IMR-90 (cell line): ENCODE data around the gene BCLAF1. TPM values are rescaled to one million over a fixed set of nuclear protein-coding genes. Genes with fewer than 3 reads are reported as not detected.

Experiments
- ATAC-seq: fragments of 200-7000 bp; cut with Tn5 transposase; 2 replicates; pipeline ENCODE4 v1.9.1; 2020; ENCODE audit warnings: low read depth, mild to moderate bottlenecking, moderate library complexity
- BruUV-seq: library from RNA; stranded (reverse); fragments of 400-500 nt; replicated peaks from 2 replicates; lab custom pipeline; 2021; lab: Mats Ljungman, UMichigan
- CTCF ChIA-PET: fragments of 300-600 bp; formaldehyde crosslinking; extraction: SDS; loops from one replicate; lab custom pipeline; 2021; ENCODE audit warnings: antibody characterized with exemption; lab: Yijun Ruan, JAX
- POLR2A ChIA-PET: fragments of 300-600 bp; sonication (Branson Sonifier 250); formaldehyde crosslinking; loops from one replicate; lab custom pipeline; 2022; ENCODE audit warnings: antibody characterized with exemption; ENCODE audit not compliant: unreplicated experiment; lab: Charles Lee
- DNase-seq: peaks from one replicate; pipeline ENCODE4 v3.0.0; 2013
- H2AFZ ChIP-seq: replicated peaks from 2 replicates; pipeline ENCODE3; 2013; ENCODE audit warnings: low read length, mild to moderate bottlenecking; ENCODE audit not compliant: poor library complexity
- H2AK5ac ChIP-seq: 2 replicates; pipeline ENCODE4 v1.6.1; 2013; ENCODE audit warnings: low read depth, low read length, inconsistent platforms
- H2AK9ac ChIP-seq: replicated peaks from 2 replicates; pipeline ENCODE3; 2013; ENCODE audit warnings: mild to moderate bottlenecking, low read depth, low read length, moderate library complexity; ENCODE audit not compliant: poor library complexity
- H2BK120ac ChIP-seq: 2 replicates; pipeline ENCODE4 v1.6.1; 2013; ENCODE audit warnings: low read depth, low read length, inconsistent platforms
- H2BK15ac ChIP-seq: 3 replicates; pipeline ENCODE4 v1.6.1; 2013; ENCODE audit warnings: low read depth, low read length, inconsistent platforms
- H2BK20ac ChIP-seq: 2 replicates; pipeline ENCODE4 v1.6.1; 2013; ENCODE audit warnings: low read depth, mild to moderate bottlenecking, inconsistent platforms, low read length, moderate library complexity
- H2BK5ac ChIP-seq: 2 replicates; pipeline ENCODE4 v1.6.1; 2013; ENCODE audit warnings: mild to moderate bottlenecking, low read depth, low read length, inconsistent platforms; ENCODE audit not compliant: poor library complexity, severe bottlenecking
- H3K14ac ChIP-seq: replicated peaks from 2 replicates; pipeline ENCODE4 v1.6.1; 2013; ENCODE audit warnings: low read depth, low read length, inconsistent platforms
- H3K18ac ChIP-seq: 2 replicates; pipeline ENCODE4 v1.6.1; 2013; ENCODE audit warnings: low read depth, low read length, control low read depth
- H3K23ac ChIP-seq: 2 replicates; pipeline ENCODE4 v1.6.1; 2013; ENCODE audit warnings: low read depth, low read length, inconsistent platforms
- H3K27ac ChIP-seq: 2 replicates; pipeline ENCODE4 v1.5.1; 2013; ENCODE audit warnings: mild to moderate bottlenecking, control low read depth, low read length; ENCODE audit not compliant: insufficient read depth
- H3K27me3 ChIP-seq: 2 replicates; pipeline ENCODE4 v1.6.1; 2013; ENCODE audit warnings: low read length; ENCODE audit not compliant: control insufficient read depth, insufficient read depth
- H3K36me3 ChIP-seq: 2 replicates; pipeline ENCODE4 v1.6.1; 2013; ENCODE audit warnings: low read length, mixed read lengths; ENCODE audit not compliant: control insufficient read depth, insufficient read depth
- H3K4ac ChIP-seq: 2 replicates; pipeline ENCODE4 v1.6.1; 2013; ENCODE audit warnings: low read depth, low read length, inconsistent platforms
- H3K4me1 ChIP-seq: 2 replicates; pipeline ENCODE4 v1.6.1; 2013; ENCODE audit warnings: low read length, mixed read lengths; ENCODE audit not compliant: control insufficient read depth, insufficient read depth
- H3K4me2 ChIP-seq: 2 replicates; pipeline ENCODE4 v1.6.1; 2013; ENCODE audit warnings: low read depth, mild to moderate bottlenecking, control low read depth, low read length, moderate library complexity
- H3K4me3 ChIP-seq: 2 replicates; pipeline ENCODE4 v1.5.1; 2013; ENCODE audit warnings: low read depth, mild to moderate bottlenecking, control low read depth, low read length, moderate library complexity; ENCODE audit not compliant: insufficient read depth
- H3K56ac ChIP-seq: 2 replicates; pipeline ENCODE4 v1.6.1; 2013; ENCODE audit warnings: low read length, inconsistent platforms; ENCODE audit not compliant: insufficient read depth; ENCODE audit errors: extremely low read depth
- H3K79me1 ChIP-seq, 2 experiments: 2 replicates each; pipeline ENCODE4 v1.6.1; 2013; ENCODE audit warnings: low read length in 2 of 2, inconsistent platforms in 1 of 2, low read depth in 1 of 2
- H3K9ac ChIP-seq: 2 replicates; pipeline ENCODE4 v1.6.1; 2013; ENCODE audit warnings: low read depth, low read length, control low read depth
- H3K9me1 ChIP-seq: 2 replicates; pipeline ENCODE4 v1.6.1; 2013; ENCODE audit warnings: low read length, inconsistent platforms; ENCODE audit not compliant: insufficient read depth
- H3K9me3 ChIP-seq: 2 replicates; pipeline ENCODE4 v1.6.1; 2013; ENCODE audit warnings: low read length; ENCODE audit not compliant: control insufficient read depth, insufficient read depth
- H4K20me1 ChIP-seq: 2 replicates; pipeline ENCODE4 v1.6.1; 2013; ENCODE audit warnings: low read length, inconsistent platforms; ENCODE audit not compliant: insufficient read depth
- H4K5ac ChIP-seq: 2 replicates; pipeline ENCODE4 v1.6.1; 2013; ENCODE audit warnings: mild to moderate bottlenecking, low read depth, low read length, control low read depth
- H4K8ac ChIP-seq, 2 experiments: 2 replicates each; pipeline ENCODE4 v1.6.1; 2013; ENCODE audit warnings: low read depth in 2 of 2, low read length in 2 of 2, control low read depth in 1 of 2, inconsistent platforms in 1 of 2
- H4K91ac ChIP-seq: 2 replicates; pipeline ENCODE4 v1.6.1; 2013; ENCODE audit warnings: low read depth, low read length, inconsistent platforms; ENCODE audit not compliant: insufficient read depth
- BHLHE40 ChIP-seq: fragments of 150-350 bp; IDR thresholded peaks from 2 replicates; pipeline ENCODE4 v1.6.1; 2016; ENCODE audit warnings: mild to moderate bottlenecking, low read depth, low read length
- CEBPB ChIP-seq: IDR thresholded peaks from 2 replicates; pipeline ENCODE4 v1.6.1; 2012; ENCODE audit warnings: low read depth, low read length, improper control_type of control experiment
- CHD1 ChIP-seq: IDR thresholded peaks from 2 replicates; pipeline ENCODE4 v1.6.1; 2012; ENCODE audit warnings: low read depth, low read length, improper control_type of control experiment
- MAFK ChIP-seq: IDR thresholded peaks from 2 replicates; pipeline ENCODE4 v1.6.1; 2012; ENCODE audit warnings: low read depth, low read length, improper control_type of control experiment
- MAZ ChIP-seq: IDR thresholded peaks from 2 replicates; pipeline ENCODE4 v1.6.1; 2012; ENCODE audit warnings: low read depth, mild to moderate bottlenecking, low read length, improper control_type of control experiment, moderate library complexity, borderline replicate concordance
- MXI1 ChIP-seq: IDR thresholded peaks from 2 replicates; pipeline ENCODE4 v1.6.1; 2012; ENCODE audit warnings: low read depth, mild to moderate bottlenecking, low read length, moderate library complexity, borderline replicate concordance
- NFE2L2 ChIP-seq: fragments of 150-350 bp; IDR thresholded peaks from 2 replicates; pipeline ENCODE4 v1.6.1; 2016; ENCODE audit warnings: low read depth, mild to moderate bottlenecking, low read length
- POLR2A ChIP-seq: IDR thresholded peaks from 2 replicates; pipeline ENCODE4 v1.6.1; 2012; ENCODE audit warnings: mild to moderate bottlenecking, low read depth, low read length
- RAD21 ChIP-seq: IDR thresholded peaks from 2 replicates; pipeline ENCODE4 v1.6.1; 2012; ENCODE audit warnings: low read length, improper control_type of control experiment
- RFX5 ChIP-seq: IDR thresholded peaks from 2 replicates; pipeline ENCODE4 v1.8.0; 2012; ENCODE audit warnings: low read depth, mild to moderate bottlenecking, low read length, moderate library complexity
- SMC3 ChIP-seq: fragments of 150-350 bp; IDR thresholded peaks from 2 replicates; pipeline ENCODE4 v1.6.1; 2016; ENCODE audit warnings: low read depth, mild to moderate bottlenecking, antibody characterized with exemption, low read length, moderate library complexity
- WGBS, 2 experiments: methylation state at CpG; one replicate each; pipeline versions ENCODE4 v1.1.5 to v1.1.7; 2013; ENCODE audit warnings: missing lambda C conversion rate in 2 of 2; ENCODE audit not compliant: insufficient read length in 1 of 2; ENCODE audit errors: extremely low coverage in 2 of 2; 5-methylcytosine and 5-hydroxymethylcytosine counted together
- dilution Hi-C: fragments of 300-500 bp; cut with HindIII; formaldehyde crosslinking; loops from one replicate; pipeline ENCODE4 v1.14.3; 2018; ENCODE audit warnings: low sequenced_read_pairs; ENCODE audit not compliant: unreplicated experiment
- in situ Hi-C: fragments of 300-500 bp; cut with MboI; formaldehyde crosslinking; loops from 3 replicates; pipeline ENCODE4 v1.14.3; 2019; ENCODE audit warnings: low sequenced_read_pairs, inconsistent platforms, mixed read lengths
- intact Hi-C: fragments of 100-400 bp; cut with micrococcal nuclease; formaldehyde crosslinking; loops from 2 replicates; pipeline ENCODE4 v1.10.0; 2022
- polyA plus RNA-seq, 3 experiments: library from polyadenylated mRNA; depleted of rRNA; stranded (reverse); fragments of >200 nt; gene quantifications; 2 replicates each; pipeline ENCODE4 v1.2.3, GENCODE V29; 2012; ENCODE audit warnings: low replicate concordance in 1 of 3
- total RNA-seq: library from RNA; depleted of rRNA; stranded (reverse); fragments of >200 nt; gene quantifications from 2 replicates; pipeline ENCODE4 v1.2.3, GENCODE V29; 2012
- TF ChIP-seq, protein P1 (sequence below): conservative IDR thresholded peaks from 2 replicates; pipeline ENCODE4 v1.5.1; 2012; ENCODE audit warnings: mild to moderate bottlenecking, low read depth, low read length, improper control_type of control experiment
- TF ChIP-seq, protein P2 (sequence below): fragments of 150-350 bp; IDR thresholded peaks from 2 replicates; pipeline ENCODE4 v1.6.1; 2017; ENCODE audit warnings: mild to moderate bottlenecking, antibody characterized with exemption, low read length, low read depth
- TF ChIP-seq, protein P3 (sequence below): fragments of 150-350 bp; IDR thresholded peaks from 2 replicates; pipeline ENCODE4 v1.6.1; 2016; ENCODE audit warnings: low read depth, mild to moderate bottlenecking, low read length, moderate library complexity, borderline replicate concordance

Gene BCLAF1
- total and polyA plus RNA-seq, 2 of the 4 experiments (the other 2 are of a cell fraction): 34.0 to 141 TPM

GRCh38 chr6:136309171-136309570 is 19.5 kb upstream of the BCLAF1 start:
- H3K14ac ChIP-seq: no peak overlapping the region
- H2AFZ ChIP-seq: no peak overlapping the region
- H3K56ac ChIP-seq: no peak overlapping the region
- H3K4ac ChIP-seq: no peak overlapping the region
- no CpG with 5 or more reads among the region's 3 CpGs for WGBS, 2 experiments
- no TSS peak for BruUV-seq
- H3K27ac ChIP-seq: no peak overlapping the region
- ChIA-PET POLR2A (no interaction called here), CTCF (interaction anchor here (1.6 kb wide), 1 partner anchor 10 kb away, joined by 3 read pairs; no protein-coding TSS in a partner anchor)
- H2BK15ac ChIP-seq: no peak overlapping the region
- no peaks in the 10 kb centered on the region for H3K9me3 ChIP-seq
- no peak overlapping the region for H3K9ac ChIP-seq
- peaks cover 13% of the 10 kb centered on the region for H3K27me3 ChIP-seq
- no peak overlapping the region for H4K91ac ChIP-seq
- H2BK120ac ChIP-seq: no peak overlapping the region
- TF ChIP-seq CHD1 (no peak), RFX5 (no peak), MXI1 (no peak), MAZ (no peak), RAD21 (no peak), BHLHE40 (no peak), SMC3 (no peak), CEBPB (no peak), POLR2A (no peak), MAFK (no peak), NFE2L2 (no peak)
- TF ChIP-seq, protein P1, sequence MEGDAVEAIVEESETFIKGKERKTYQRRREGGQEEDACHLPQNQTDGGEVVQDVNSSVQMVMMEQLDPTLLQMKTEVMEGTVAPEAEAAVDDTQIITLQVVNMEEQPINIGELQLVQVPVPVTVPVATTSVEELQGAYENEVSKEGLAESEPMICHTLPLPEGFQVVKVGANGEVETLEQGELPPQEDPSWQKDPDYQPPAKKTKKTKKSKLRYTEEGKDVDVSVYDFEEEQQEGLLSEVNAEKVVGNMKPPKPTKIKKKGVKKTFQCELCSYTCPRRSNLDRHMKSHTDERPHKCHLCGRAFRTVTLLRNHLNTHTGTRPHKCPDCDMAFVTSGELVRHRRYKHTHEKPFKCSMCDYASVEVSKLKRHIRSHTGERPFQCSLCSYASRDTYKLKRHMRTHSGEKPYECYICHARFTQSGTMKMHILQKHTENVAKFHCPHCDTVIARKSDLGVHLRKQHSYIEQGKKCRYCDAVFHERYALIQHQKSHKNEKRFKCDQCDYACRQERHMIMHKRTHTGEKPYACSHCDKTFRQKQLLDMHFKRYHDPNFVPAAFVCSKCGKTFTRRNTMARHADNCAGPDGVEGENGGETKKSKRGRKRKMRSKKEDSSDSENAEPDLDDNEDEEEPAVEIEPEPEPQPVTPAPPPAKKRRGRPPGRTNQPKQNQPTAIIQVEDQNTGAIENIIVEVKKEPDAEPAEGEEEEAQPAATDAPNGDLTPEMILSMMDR: no peak
- TF ChIP-seq, protein P2, sequence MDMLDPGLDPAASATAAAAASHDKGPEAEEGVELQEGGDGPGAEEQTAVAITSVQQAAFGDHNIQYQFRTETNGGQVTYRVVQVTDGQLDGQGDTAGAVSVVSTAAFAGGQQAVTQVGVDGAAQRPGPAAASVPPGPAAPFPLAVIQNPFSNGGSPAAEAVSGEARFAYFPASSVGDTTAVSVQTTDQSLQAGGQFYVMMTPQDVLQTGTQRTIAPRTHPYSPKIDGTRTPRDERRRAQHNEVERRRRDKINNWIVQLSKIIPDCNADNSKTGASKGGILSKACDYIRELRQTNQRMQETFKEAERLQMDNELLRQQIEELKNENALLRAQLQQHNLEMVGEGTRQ: no peak
- TF ChIP-seq, protein P3, sequence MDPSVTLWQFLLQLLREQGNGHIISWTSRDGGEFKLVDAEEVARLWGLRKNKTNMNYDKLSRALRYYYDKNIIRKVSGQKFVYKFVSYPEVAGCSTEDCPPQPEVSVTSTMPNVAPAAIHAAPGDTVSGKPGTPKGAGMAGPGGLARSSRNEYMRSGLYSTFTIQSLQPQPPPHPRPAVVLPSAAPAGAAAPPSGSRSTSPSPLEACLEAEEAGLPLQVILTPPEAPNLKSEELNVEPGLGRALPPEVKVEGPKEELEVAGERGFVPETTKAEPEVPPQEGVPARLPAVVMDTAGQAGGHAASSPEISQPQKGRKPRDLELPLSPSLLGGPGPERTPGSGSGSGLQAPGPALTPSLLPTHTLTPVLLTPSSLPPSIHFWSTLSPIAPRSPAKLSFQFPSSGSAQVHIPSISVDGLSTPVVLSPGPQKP: no peak
- H3K9me1 ChIP-seq: no peaks in the 10 kb centered on the region
- no peaks in the 10 kb centered on the region for H4K20me1 ChIP-seq
- no peak overlapping the region for H2BK5ac ChIP-seq
- H3K79me1 ChIP-seq: no peaks in the 10 kb centered on the region
- in situ Hi-C loops (no loop called here), dilution Hi-C loops (no loop called here), intact Hi-C loops (no loop called here)
- H3K4me2 ChIP-seq: no peak overlapping the region
- no peak overlapping the region for H2AK9ac ChIP-seq
- H2AK5ac ChIP-seq: no peak overlapping the region
- ATAC-seq (no peak), DNase-seq (no peak)
- no peak overlapping the region for H4K5ac ChIP-seq
- no peaks in the 10 kb centered on the region for H3K4me1 ChIP-seq
- H3K36me3 ChIP-seq: no peaks in the 10 kb centered on the region
- no peak overlapping the region for H3K18ac ChIP-seq
- H3K4me3 ChIP-seq: no peak overlapping the region
- H2BK20ac ChIP-seq: no peak overlapping the region
- H4K8ac ChIP-seq: no peak overlapping the region
- H3K23ac ChIP-seq: no peak overlapping the region; the same call in 1 of the 2 replicates
